Liver (tissue), 3 donors: ENCODE results near the gene ARNT2.

Source experiments
- EGR1 ChIP-seq, 2 donors: IDR thresholded peaks; 2 replicates each; pipeline ENCODE4 v1.6.1; 2016 to 2018; ENCODE audit warnings: antibody characterized with exemption in 2 of 2, low read depth in 2 of 2
- FOXA2 ChIP-seq: IDR thresholded peaks from 2 replicates; pipeline ENCODE4 v1.6.1; 2016; ENCODE audit warnings: antibody characterized with exemption
- GABPA ChIP-seq, 2 donors: IDR thresholded peaks in 1 of 2; conservative IDR thresholded peaks in 1 of 2; 2 replicates each; pipeline ENCODE4 v1.6.1; 2016; ENCODE audit warnings: antibody characterized with exemption in 2 of 2, mild to moderate bottlenecking in 1 of 2, moderate library complexity in 1 of 2
- JUND ChIP-seq, 2 donors: IDR thresholded peaks; 2 replicates each; pipeline ENCODE4 v1.6.1; 2016; ENCODE audit warnings: antibody characterized with exemption in 2 of 2
- RAD21 ChIP-seq, 2 donors: IDR thresholded peaks; 2 replicates each; pipeline ENCODE4 v1.6.1; 2016; ENCODE audit warnings: antibody characterized with exemption in 2 of 2, mild to moderate bottlenecking in 2 of 2
- SP1 ChIP-seq: IDR thresholded peaks from 2 replicates; pipeline ENCODE4 v1.6.1; 2018; ENCODE audit warnings: antibody characterized with exemption, mild to moderate bottlenecking
- TAF1 ChIP-seq: conservative IDR thresholded peaks from 2 replicates; pipeline ENCODE4 v1.6.1; 2016; ENCODE audit warnings: antibody characterized with exemption, mild to moderate bottlenecking
- YY1 ChIP-seq: IDR thresholded peaks from 2 replicates; pipeline ENCODE4 v1.6.1; 2016; ENCODE audit warnings: antibody characterized with exemption, mild to moderate bottlenecking
- TF ChIP-seq, protein P1 (sequence below): fragments of 150-350 bp; IDR thresholded peaks from 2 replicates; pipeline ENCODE4 v1.5.1; 2017; ENCODE audit warnings: improper control_type of control experiment, low read depth, low read length; ENCODE audit not compliant: missing input control
- TF ChIP-seq, protein P2 (sequence below): IDR thresholded peaks from 2 replicates; pipeline ENCODE4 v1.6.1; 2016; ENCODE audit warnings: antibody characterized with exemption, mild to moderate bottlenecking
- TF ChIP-seq, protein P3 (sequence below): IDR thresholded peaks from 2 replicates; pipeline ENCODE4 v1.6.1; 2016; ENCODE audit warnings: antibody characterized with exemption
- TF ChIP-seq, protein P4 (sequence below): IDR thresholded peaks from 2 replicates; pipeline ENCODE4 v1.6.1; 2016; ENCODE audit warnings: antibody characterized with exemption
- TF ChIP-seq, protein P5 (sequence below): IDR thresholded peaks from 2 replicates; pipeline ENCODE4 v1.6.1; 2016; ENCODE audit warnings: antibody characterized with exemption
- donor health status: healthy.
- donor health status: healthy.

DNA sequence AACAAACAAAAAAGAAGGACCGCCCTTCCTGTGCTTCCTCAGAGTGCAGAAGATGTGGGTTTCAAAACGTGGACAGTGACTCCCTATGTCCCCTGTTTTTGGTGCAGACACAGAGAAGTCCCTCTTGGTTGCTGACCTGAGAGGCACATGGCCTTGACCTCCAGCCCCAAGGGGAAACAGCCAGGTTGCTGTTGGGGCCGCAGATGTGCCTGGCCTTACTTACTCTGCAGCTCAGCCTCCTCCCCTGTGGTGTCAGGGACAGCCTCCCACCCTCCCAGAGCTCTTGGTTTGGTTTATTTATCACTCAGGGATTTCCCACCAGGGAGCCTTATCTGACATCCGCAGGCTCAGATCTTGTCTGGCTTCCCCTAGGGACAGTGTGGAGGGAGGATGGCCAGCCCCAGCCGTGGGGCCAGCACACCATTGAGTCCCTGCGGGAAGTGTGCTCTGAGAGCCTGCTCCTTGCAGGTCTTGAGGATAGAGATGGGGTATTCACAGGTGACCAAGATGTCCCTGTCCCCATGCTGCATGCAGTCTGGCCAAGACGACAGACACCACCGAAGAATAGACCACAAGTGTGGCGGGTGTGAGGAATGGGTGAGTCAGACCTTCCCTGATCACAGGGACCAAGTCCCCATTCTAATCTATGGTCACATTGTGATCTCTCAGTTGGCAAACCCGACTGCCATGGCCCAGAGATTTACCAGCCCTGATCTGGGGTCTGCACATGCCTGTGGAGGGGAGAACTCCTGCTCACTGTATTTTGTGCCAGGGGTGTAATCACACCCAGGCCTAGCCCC, 156.6 kb downstream of the ARNT2 start:
- TF ChIP-seq, protein P1, sequence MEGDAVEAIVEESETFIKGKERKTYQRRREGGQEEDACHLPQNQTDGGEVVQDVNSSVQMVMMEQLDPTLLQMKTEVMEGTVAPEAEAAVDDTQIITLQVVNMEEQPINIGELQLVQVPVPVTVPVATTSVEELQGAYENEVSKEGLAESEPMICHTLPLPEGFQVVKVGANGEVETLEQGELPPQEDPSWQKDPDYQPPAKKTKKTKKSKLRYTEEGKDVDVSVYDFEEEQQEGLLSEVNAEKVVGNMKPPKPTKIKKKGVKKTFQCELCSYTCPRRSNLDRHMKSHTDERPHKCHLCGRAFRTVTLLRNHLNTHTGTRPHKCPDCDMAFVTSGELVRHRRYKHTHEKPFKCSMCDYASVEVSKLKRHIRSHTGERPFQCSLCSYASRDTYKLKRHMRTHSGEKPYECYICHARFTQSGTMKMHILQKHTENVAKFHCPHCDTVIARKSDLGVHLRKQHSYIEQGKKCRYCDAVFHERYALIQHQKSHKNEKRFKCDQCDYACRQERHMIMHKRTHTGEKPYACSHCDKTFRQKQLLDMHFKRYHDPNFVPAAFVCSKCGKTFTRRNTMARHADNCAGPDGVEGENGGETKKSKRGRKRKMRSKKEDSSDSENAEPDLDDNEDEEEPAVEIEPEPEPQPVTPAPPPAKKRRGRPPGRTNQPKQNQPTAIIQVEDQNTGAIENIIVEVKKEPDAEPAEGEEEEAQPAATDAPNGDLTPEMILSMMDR = no peak
- TF ChIP-seq, protein P2, sequence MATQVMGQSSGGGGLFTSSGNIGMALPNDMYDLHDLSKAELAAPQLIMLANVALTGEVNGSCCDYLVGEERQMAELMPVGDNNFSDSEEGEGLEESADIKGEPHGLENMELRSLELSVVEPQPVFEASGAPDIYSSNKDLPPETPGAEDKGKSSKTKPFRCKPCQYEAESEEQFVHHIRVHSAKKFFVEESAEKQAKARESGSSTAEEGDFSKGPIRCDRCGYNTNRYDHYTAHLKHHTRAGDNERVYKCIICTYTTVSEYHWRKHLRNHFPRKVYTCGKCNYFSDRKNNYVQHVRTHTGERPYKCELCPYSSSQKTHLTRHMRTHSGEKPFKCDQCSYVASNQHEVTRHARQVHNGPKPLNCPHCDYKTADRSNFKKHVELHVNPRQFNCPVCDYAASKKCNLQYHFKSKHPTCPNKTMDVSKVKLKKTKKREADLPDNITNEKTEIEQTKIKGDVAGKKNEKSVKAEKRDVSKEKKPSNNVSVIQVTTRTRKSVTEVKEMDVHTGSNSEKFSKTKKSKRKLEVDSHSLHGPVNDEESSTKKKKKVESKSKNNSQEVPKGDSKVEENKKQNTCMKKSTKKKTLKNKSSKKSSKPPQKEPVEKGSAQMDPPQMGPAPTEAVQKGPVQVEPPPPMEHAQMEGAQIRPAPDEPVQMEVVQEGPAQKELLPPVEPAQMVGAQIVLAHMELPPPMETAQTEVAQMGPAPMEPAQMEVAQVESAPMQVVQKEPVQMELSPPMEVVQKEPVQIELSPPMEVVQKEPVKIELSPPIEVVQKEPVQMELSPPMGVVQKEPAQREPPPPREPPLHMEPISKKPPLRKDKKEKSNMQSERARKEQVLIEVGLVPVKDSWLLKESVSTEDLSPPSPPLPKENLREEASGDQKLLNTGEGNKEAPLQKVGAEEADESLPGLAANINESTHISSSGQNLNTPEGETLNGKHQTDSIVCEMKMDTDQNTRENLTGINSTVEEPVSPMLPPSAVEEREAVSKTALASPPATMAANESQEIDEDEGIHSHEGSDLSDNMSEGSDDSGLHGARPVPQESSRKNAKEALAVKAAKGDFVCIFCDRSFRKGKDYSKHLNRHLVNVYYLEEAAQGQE = no peak
- TF ChIP-seq SP1 (no peak), FOXA2 (no peak), GABPA (IDR thresholded peaks at IDR 0.05 in 1 of 2, conservative IDR thresholded peaks at IDR 0.05 in 1 of 2) (no peak), JUND (IDR thresholded peaks at IDR 0.05) (no peak), TAF1 (no peak), RAD21 (IDR thresholded peaks at IDR 0.05) (no peak), EGR1 (IDR thresholded peaks at IDR 0.05; ENCODE audit: low read depth in 2 of 2) (no peak), YY1 (no peak)
- TF ChIP-seq, protein P3, sequence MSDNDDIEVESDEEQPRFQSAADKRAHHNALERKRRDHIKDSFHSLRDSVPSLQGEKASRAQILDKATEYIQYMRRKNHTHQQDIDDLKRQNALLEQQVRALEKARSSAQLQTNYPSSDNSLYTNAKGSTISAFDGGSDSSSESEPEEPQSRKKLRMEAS = no peak
- TF ChIP-seq, protein P4, sequence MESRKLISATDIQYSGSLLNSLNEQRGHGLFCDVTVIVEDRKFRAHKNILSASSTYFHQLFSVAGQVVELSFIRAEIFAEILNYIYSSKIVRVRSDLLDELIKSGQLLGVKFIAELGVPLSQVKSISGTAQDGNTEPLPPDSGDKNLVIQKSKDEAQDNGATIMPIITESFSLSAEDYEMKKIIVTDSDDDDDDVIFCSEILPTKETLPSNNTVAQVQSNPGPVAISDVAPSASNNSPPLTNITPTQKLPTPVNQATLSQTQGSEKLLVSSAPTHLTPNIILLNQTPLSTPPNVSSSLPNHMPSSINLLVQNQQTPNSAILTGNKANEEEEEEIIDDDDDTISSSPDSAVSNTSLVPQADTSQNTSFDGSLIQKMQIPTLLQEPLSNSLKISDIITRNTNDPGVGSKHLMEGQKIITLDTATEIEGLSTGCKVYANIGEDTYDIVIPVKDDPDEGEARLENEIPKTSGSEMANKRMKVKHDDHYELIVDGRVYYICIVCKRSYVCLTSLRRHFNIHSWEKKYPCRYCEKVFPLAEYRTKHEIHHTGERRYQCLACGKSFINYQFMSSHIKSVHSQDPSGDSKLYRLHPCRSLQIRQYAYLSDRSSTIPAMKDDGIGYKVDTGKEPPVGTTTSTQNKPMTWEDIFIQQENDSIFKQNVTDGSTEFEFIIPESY = no peak
- TF ChIP-seq, protein P5, sequence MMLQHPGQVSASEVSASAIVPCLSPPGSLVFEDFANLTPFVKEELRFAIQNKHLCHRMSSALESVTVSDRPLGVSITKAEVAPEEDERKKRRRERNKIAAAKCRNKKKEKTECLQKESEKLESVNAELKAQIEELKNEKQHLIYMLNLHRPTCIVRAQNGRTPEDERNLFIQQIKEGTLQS = no peak
